ENCODE data around the gene PIGS. TPM values are rescaled to one million over a fixed set of nuclear protein-coding genes. Genes with fewer than 3 reads are reported as not detected.

The PIGS gene
- total and polyA plus RNA-seq, 2 donors (not counting 1 experiment from before 2014, with no cell fraction given): 53.7 to 68.4 TPM

GRCh38 chr17:28534740-28535375 lies 36.5 kb downstream of the PIGS start:
- no peaks in the 10 kb centered on the region for H3K9me3 ChIP-seq (ENCODE audit: control insufficient read depth, insufficient read depth, low read depth, low read length)
- DNase-seq (ENCODE audit: low read depth in 2 of 2): no peak

GRCh38 chr17:28533091-28533807 lies 38.1 kb downstream of the PIGS start:
- no peak for DNase-seq (ENCODE audit: low read depth in 2 of 2)
- Histone ChIP-seq H3K9me3 (ENCODE audit: control insufficient read depth, insufficient read depth, low read depth, low read length) (no peaks in the 10 kb centered on the region), H3K4me3 (replicated peaks in 1 of 4; ENCODE audit: control extremely low read depth in 1 of 4, insufficient read depth in 1 of 4, low read depth in 3 of 4, low read length in 4 of 4) (no peak overlapping the region), H3K4me2 (ENCODE audit: extremely low read depth, insufficient read depth, low read length) (no peak overlapping the region), H3K79me2 (ENCODE audit: control insufficient read depth, insufficient read depth, low read length) (no peaks in the 10 kb centered on the region), H4K20me1 (ENCODE audit: control insufficient read depth, extremely low read depth, insufficient read depth, low read length) (no peaks in the 10 kb centered on the region), H3K9ac (ENCODE audit: insufficient read depth, low read length) (no peak overlapping the region), H3K27me3 (ENCODE audit: control insufficient read depth, insufficient read depth, low read length) (peaks cover 15% of the 10 kb centered on the region), H3K4me1 (ENCODE audit: control insufficient read depth, extremely low read depth, insufficient read depth, low read length) (no peaks in the 10 kb centered on the region), H3K36me3 (ENCODE audit: control insufficient read depth, insufficient read depth, low read length) (no peaks in the 10 kb centered on the region), H2AFZ (ENCODE audit: low read length) (no peak overlapping the region), H3K27ac (ENCODE audit: insufficient read depth, low read length) (no peak overlapping the region)
- TF ChIP-seq, protein P1, sequence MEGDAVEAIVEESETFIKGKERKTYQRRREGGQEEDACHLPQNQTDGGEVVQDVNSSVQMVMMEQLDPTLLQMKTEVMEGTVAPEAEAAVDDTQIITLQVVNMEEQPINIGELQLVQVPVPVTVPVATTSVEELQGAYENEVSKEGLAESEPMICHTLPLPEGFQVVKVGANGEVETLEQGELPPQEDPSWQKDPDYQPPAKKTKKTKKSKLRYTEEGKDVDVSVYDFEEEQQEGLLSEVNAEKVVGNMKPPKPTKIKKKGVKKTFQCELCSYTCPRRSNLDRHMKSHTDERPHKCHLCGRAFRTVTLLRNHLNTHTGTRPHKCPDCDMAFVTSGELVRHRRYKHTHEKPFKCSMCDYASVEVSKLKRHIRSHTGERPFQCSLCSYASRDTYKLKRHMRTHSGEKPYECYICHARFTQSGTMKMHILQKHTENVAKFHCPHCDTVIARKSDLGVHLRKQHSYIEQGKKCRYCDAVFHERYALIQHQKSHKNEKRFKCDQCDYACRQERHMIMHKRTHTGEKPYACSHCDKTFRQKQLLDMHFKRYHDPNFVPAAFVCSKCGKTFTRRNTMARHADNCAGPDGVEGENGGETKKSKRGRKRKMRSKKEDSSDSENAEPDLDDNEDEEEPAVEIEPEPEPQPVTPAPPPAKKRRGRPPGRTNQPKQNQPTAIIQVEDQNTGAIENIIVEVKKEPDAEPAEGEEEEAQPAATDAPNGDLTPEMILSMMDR (conservative IDR thresholded peaks at IDR 0.05 in 1 of 2, IDR thresholded peaks at IDR 0.05 in 1 of 2; ENCODE audit: low read depth in 1 of 2, low read length in 2 of 2): no peak
- TF ChIP-seq EZH2 (IDR thresholded peaks at IDR 0.05; ENCODE audit: low read length, missing control alignments): no peak

More at GRCh38 chr17:28534740-28535375, 36.5 kb downstream of the PIGS start:
- Histone ChIP-seq H3K9ac (ENCODE audit: insufficient read depth, low read length) (no peak overlapping the region), H3K4me3 (replicated peaks in 1 of 4; ENCODE audit: control extremely low read depth in 1 of 4, insufficient read depth in 1 of 4, low read depth in 3 of 4, low read length in 4 of 4) (no peak overlapping the region), H3K27me3 (ENCODE audit: control insufficient read depth, insufficient read depth, low read length) (peaks cover 15% of the 10 kb centered on the region), H3K79me2 (ENCODE audit: control insufficient read depth, insufficient read depth, low read length) (no peaks in the 10 kb centered on the region), H3K4me2 (ENCODE audit: extremely low read depth, insufficient read depth, low read length) (no peak overlapping the region), H3K36me3 (ENCODE audit: control insufficient read depth, insufficient read depth, low read length) (no peaks in the 10 kb centered on the region), H3K27ac (ENCODE audit: insufficient read depth, low read length) (no peak overlapping the region), H2AFZ (ENCODE audit: low read length) (no peak overlapping the region), H4K20me1 (ENCODE audit: control insufficient read depth, extremely low read depth, insufficient read depth, low read length) (no peaks in the 10 kb centered on the region), H3K4me1 (ENCODE audit: control insufficient read depth, extremely low read depth, insufficient read depth, low read length) (no peaks in the 10 kb centered on the region)
- no peak for TF ChIP-seq EZH2 (IDR thresholded peaks at IDR 0.05; ENCODE audit: low read length, missing control alignments)
- TF ChIP-seq, protein P1 (conservative IDR thresholded peaks at IDR 0.05 in 1 of 2, IDR thresholded peaks at IDR 0.05 in 1 of 2; ENCODE audit: low read depth in 1 of 2, low read length in 2 of 2): no peak

DNA sequence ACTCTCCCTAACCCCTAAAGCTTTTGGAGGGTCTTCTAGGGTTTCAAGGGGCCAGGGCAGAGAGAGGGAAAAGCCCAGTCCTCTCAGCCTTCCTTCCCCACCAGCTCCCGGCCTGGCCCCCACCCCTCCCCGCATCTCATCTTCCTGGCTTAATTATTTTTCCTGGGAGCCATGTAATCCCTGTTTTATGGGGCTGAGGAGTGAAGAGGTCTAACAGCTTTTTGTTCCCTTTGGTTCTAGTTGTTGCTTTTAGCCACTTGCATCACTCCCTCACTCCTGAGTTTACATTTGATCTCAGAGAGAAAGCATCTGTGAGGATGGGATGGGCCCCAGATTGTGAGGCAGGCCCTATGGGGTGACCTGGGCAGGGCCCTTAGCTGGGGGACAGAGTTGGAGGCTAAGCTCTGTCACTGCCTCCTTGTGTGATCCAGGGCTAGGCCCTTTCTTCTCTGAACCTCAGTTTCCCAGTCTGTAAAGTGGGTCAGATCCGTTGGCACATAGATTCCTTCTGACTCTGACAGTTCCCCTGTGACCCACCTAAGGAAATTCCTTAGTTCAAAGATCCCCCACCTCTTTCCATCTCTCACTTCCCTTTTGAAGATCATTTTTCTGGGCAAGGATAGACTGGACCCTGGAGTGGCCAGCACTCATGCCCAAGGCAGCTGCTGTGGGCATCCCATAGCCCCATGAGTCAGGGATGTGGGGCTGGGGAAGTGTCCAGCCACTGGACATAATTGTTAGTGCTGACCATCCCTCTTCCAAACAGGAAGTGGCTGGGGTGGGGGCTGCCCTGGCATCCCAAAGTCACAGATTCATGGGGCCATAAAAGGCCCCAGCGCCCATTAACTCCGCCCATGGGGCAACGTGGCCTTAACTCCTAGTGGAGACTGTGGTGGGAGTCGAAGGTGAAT lies 39.0 kb downstream of the PIGS start:
- Histone ChIP-seq H3K4me1 (ENCODE audit: control insufficient read depth, extremely low read depth, insufficient read depth, low read length) (no peaks in the 10 kb centered on the region), H2AFZ (ENCODE audit: low read length) (no peak overlapping the region)

More for the DNA sequence above, 39.0 kb downstream of the PIGS start:
- Histone ChIP-seq H4K20me1 (ENCODE audit: control insufficient read depth, extremely low read depth, insufficient read depth, low read length) (no peaks in the 10 kb centered on the region), H3K9ac (ENCODE audit: insufficient read depth, low read length) (no peak overlapping the region), H3K4me3 (replicated peaks in 1 of 4; ENCODE audit: control extremely low read depth in 1 of 4, insufficient read depth in 1 of 4, low read depth in 3 of 4, low read length in 4 of 4) (no peak overlapping the region), H3K27ac (ENCODE audit: insufficient read depth, low read length) (no peak overlapping the region), H3K4me2 (ENCODE audit: extremely low read depth, insufficient read depth, low read length) (no peak overlapping the region), H3K9me3 (ENCODE audit: control insufficient read depth, insufficient read depth, low read depth, low read length) (no peaks in the 10 kb centered on the region), H3K36me3 (ENCODE audit: control insufficient read depth, insufficient read depth, low read length) (no peaks in the 10 kb centered on the region), H3K79me2 (ENCODE audit: control insufficient read depth, insufficient read depth, low read length) (no peaks in the 10 kb centered on the region), H3K27me3 (ENCODE audit: control insufficient read depth, insufficient read depth, low read length) (peaks cover 15% of the 10 kb centered on the region)
- DNase-seq (ENCODE audit: low read depth in 2 of 2): no peak
- no peak for TF ChIP-seq EZH2 (IDR thresholded peaks at IDR 0.05; ENCODE audit: low read length, missing control alignments)
- TF ChIP-seq, protein P1 (conservative IDR thresholded peaks at IDR 0.05 in 1 of 2, IDR thresholded peaks at IDR 0.05 in 1 of 2; ENCODE audit: low read depth in 1 of 2, low read length in 2 of 2): no peak
